PC-9 (cell line): ENCODE results near the gene DSCAM. TPM values are rescaled to one million over a fixed set of nuclear protein-coding genes. Genes with fewer than 3 reads are reported as not detected.
"Not testable (repeated sequence)": the region's sequence is repeated elsewhere in the genome, so short reads cannot be mapped to it uniquely, and the experiment has no call there.

Experiments used
- BruUV-seq: library from RNA; stranded (reverse); fragments of 400-500 nt; replicated peaks from 2 replicates; lab custom pipeline; 2021; lab: Mats Ljungman, UMichigan
- CTCF ChIA-PET: fragments of 300-600 bp; sonication (Branson Sonifier 250); formaldehyde crosslinking; loops from one replicate; lab custom pipeline; 2022; ENCODE audit warnings: antibody characterized with exemption; lab: Charles Lee
- POLR2A ChIA-PET: fragments of 300-600 bp; sonication (Branson Sonifier 250); formaldehyde crosslinking; loops from one replicate; lab custom pipeline; 2022; ENCODE audit warnings: antibody characterized with exemption; ENCODE audit not compliant: unreplicated experiment; lab: Charles Lee
- DNase-seq, 2 experiments: peaks; one replicate each; pipeline versions ENCODE4 v3.0.0 to v3.0.0-alpha.2; 2015 to 2022; ENCODE audit warnings: mixed read lengths in 1 of 2
- H2AFZ ChIP-seq: fragments of 200-600 bp; sonication (generic); 2 replicates; pipeline ENCODE4 v1.8.1; 2017; ENCODE audit warnings: antibody characterized with exemption
- H3F3A ChIP-seq: fragments of 200-600 bp; sonication (generic); 2 replicates; pipeline ENCODE4 v1.8.1; 2017; ENCODE audit warnings: antibody characterized with exemption, mild to moderate bottlenecking, low read depth; ENCODE audit not compliant: insufficient read depth
- H3K27ac ChIP-seq: fragments of 200-600 bp; sonication (generic); 2 replicates; pipeline ENCODE4 v1.6.1; 2016; ENCODE audit warnings: mixed run types
- H3K27me3 ChIP-seq: fragments of 200-600 bp; sonication (generic); 2 replicates; pipeline ENCODE4 v1.6.1; 2016; ENCODE audit warnings: low read depth, mixed run types; ENCODE audit not compliant: insufficient read depth
- H3K36me3 ChIP-seq: fragments of 200-600 bp; sonication (generic); 2 replicates; pipeline ENCODE4 v1.6.1; 2016; ENCODE audit warnings: low read depth, mixed run types
- H3K4me1 ChIP-seq: fragments of 200-600 bp; sonication (generic); replicated peaks from 2 replicates; pipeline ENCODE4 v1.6.1; 2016; ENCODE audit warnings: mixed run types; ENCODE audit not compliant: insufficient read depth
- H3K4me2 ChIP-seq: fragments of 200-600 bp; sonication (generic); 2 replicates; pipeline ENCODE4 v1.6.1; 2017; ENCODE audit warnings: mixed run types
- H3K4me3 ChIP-seq: fragments of 200-600 bp; sonication (generic); 2 replicates; pipeline ENCODE4 v1.6.1; 2016; ENCODE audit warnings: mixed run types
- H3K79me2 ChIP-seq: fragments of 200-600 bp; sonication (generic); 2 replicates; pipeline ENCODE4 v1.6.1; 2017; ENCODE audit warnings: low read depth, mixed run types
- H3K9me2 ChIP-seq: fragments of 200-600 bp; sonication (generic); 2 replicates; pipeline ENCODE4 v1.8.1; 2017; ENCODE audit warnings: mild to moderate bottlenecking; ENCODE audit not compliant: insufficient read depth
- H3K9me3 ChIP-seq: fragments of 200-600 bp; sonication (generic); 2 replicates; pipeline ENCODE4 v1.8.1; 2016; ENCODE audit warnings: low read depth; ENCODE audit not compliant: insufficient read depth
- H4K20me1 ChIP-seq: fragments of 200-600 bp; sonication (generic); 2 replicates; pipeline ENCODE4 v1.8.1; 2017; ENCODE audit not compliant: insufficient read depth
- CTCF ChIP-seq: fragments of 200-600 bp; sonication (generic); conservative IDR thresholded peaks from 2 replicates; pipeline ENCODE4 v1.6.1; 2017; ENCODE audit warnings: mixed run types, antibody characterized with exemption, mild to moderate bottlenecking, moderate library complexity
- EZH2 ChIP-seq: fragments of 200-600 bp; sonication (generic); IDR thresholded peaks from 2 replicates; pipeline ENCODE4 v1.8.0; 2017; ENCODE audit warnings: antibody characterized with exemption, low read depth
- intact Hi-C: fragments of 100-400 bp; cut with micrococcal nuclease; formaldehyde crosslinking; loops from one replicate; pipeline ENCODE4 v1.10.0; 2022; ENCODE audit not compliant: unreplicated experiment
- total RNA-seq: library from RNA; stranded (reverse); gene quantifications from 2 replicates; pipeline ENCODE4 v1.2.3, GENCODE V29; 2021

DSCAM gene
- total RNA-seq, 1 experiment from 2014 or later, result not detected

DNA sequence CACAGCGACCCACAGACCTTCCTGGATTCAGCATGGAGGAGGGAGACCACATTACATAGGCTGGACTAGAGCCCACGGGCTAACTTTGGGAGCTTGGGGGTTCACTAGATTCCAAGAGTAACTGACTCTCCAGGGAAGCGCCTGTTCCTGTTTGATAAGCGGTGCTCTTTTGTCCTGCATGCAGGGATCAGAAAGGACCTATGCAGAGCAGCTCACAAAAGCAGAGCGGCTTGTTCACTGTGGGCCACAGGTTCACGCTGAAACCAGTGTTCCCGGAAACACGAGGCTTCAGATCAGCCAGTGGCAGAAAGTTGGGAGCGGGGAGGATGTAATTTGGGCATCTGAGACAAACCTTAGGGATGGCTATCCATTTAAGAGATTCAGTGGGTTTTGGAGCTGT lies 575.8 kb downstream of the DSCAM start:
- no TSS peak for BruUV-seq
- Histone ChIP-seq H2AFZ (no peak overlapping the region), H3K9me3 (no peaks in the 10 kb centered on the region), H3K9me2 (no peaks in the 10 kb centered on the region), H3K4me2 (no peak overlapping the region), H4K20me1 (no peaks in the 10 kb centered on the region), H3F3A (no peaks in the 10 kb centered on the region), H3K4me1 (no peaks in the 10 kb centered on the region), H3K27me3 (no peaks in the 10 kb centered on the region), H3K27ac (no peak overlapping the region), H3K36me3 (no peaks in the 10 kb centered on the region), H3K79me2 (no peaks in the 10 kb centered on the region), H3K4me3 (no peak overlapping the region)
- no peak for DNase-seq
- CTCF ChIA-PET, result no interaction called here
- POLR2A ChIA-PET, result no interaction called here
- TF ChIP-seq CTCF (no peak), EZH2 (no peak)
- intact Hi-C loops, result no loop called here

DNA sequence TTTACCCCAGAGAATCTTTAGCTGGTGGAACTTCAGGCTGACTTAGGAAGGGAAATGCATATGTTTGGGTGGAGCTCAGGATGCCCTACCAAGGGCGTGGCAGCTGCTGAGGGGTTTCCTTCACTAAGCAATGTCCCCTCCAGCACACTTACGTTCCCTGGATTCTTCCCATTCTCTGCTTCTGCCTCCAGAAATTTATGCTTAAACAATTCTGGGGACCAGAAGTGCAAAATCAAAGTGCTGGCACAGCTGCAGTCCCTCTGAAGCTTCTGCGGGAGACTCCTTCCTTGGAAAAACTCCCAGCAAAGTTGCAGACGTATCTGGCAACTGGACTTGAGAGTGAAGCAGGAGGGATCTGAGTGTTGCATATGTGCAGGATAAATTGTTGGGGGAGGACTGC lies 576.9 kb downstream of the DSCAM start:
- POLR2A ChIA-PET, result no interaction called here

GRCh38 chr21:40269239-40269638 lies 577.7 kb downstream of the DSCAM start:
- no TSS peak for BruUV-seq
- intact Hi-C loops, result no loop called here

More for the DNA sequence above, 576.9 kb downstream of the DSCAM start:
- no peak overlapping the region for H3K4me3 ChIP-seq
- H3K9me3 ChIP-seq, result no peaks in the 10 kb centered on the region
- no peaks in the 10 kb centered on the region for H3K4me1 ChIP-seq
- no peaks in the 10 kb centered on the region for H4K20me1 ChIP-seq
- DNase-seq, result no peak
- intact Hi-C loops, result no loop called here
- no peaks in the 10 kb centered on the region for H3K27me3 ChIP-seq
- H3K79me2 ChIP-seq, result no peaks in the 10 kb centered on the region
- BruUV-seq, result no TSS peak
- H3F3A ChIP-seq, result no peaks in the 10 kb centered on the region
- no peaks in the 10 kb centered on the region for H3K9me2 ChIP-seq
- H3K27ac ChIP-seq, result no peak overlapping the region
- CTCF ChIA-PET, result no interaction called here
- no peak overlapping the region for H2AFZ ChIP-seq
- no peak overlapping the region for H3K4me2 ChIP-seq
- TF ChIP-seq EZH2 (no peak), CTCF (no peak)
- H3K36me3 ChIP-seq, result no peaks in the 10 kb centered on the region

GRCh38 chr21:40258456-40258855 lies 588.5 kb downstream of the DSCAM start:
- BruUV-seq, H3K27ac ChIP-seq, H3K36me3 ChIP-seq, H4K20me1 ChIP-seq, CTCF ChIA-PET, H3K9me3 ChIP-seq, H3K79me2 ChIP-seq, H3K4me1 ChIP-seq, H3F3A ChIP-seq, DNase-seq, intact Hi-C loops, H3K27me3 ChIP-seq, H3K4me2 ChIP-seq, H2AFZ ChIP-seq, H3K9me2 ChIP-seq, H3K4me3 ChIP-seq, POLR2A ChIA-PET: not testable (repeated sequence)

More at GRCh38 chr21:40269239-40269638, 577.7 kb downstream of the DSCAM start:
- Histone ChIP-seq H3K4me2 (no peak overlapping the region), H3K4me3 (no peak overlapping the region), H3K4me1 (no peaks in the 10 kb centered on the region), H3F3A (no peaks in the 10 kb centered on the region), H4K20me1 (no peaks in the 10 kb centered on the region), H2AFZ (no peak overlapping the region), H3K27ac (no peak overlapping the region), H3K27me3 (no peaks in the 10 kb centered on the region), H3K36me3 (no peaks in the 10 kb centered on the region), H3K79me2 (no peaks in the 10 kb centered on the region), H3K9me3 (no peaks in the 10 kb centered on the region), H3K9me2 (no peaks in the 10 kb centered on the region)
- ChIA-PET POLR2A (no interaction called here), CTCF (no interaction called here)
- no peak for TF ChIP-seq CTCF
- TF ChIP-seq EZH2, result no peak
- no peak for DNase-seq
